GM23338 (cell line): Measurements from ENCODE around the gene LZTS3. TPM values are rescaled to one million over a fixed set of nuclear protein-coding genes. Genes with fewer than 3 reads are reported as not detected.
"Not testable (repeated sequence)": the region's sequence is repeated elsewhere in the genome, so short reads cannot be mapped to it uniquely, and the experiment has no call there.

Experiments
- ATAC-seq: fragments of 200-7000 bp; cut with Tn5 transposase; 3 replicates; pipeline ENCODE4 v1.9.1; 2020
- DNase-seq: peaks from one replicate; pipeline ENCODE4 v3.0.0-alpha.2; 2015; ENCODE audit warnings: low spot score
- H2AFZ ChIP-seq: fragments of 200-600 bp; sonication (generic); 2 replicates; pipeline ENCODE4 v1.8.0; 2016; ENCODE audit warnings: antibody characterized with exemption, mild to moderate bottlenecking, moderate library complexity
- H3F3A ChIP-seq: fragments of 200-600 bp; sonication (generic); replicated peaks from 2 replicates; pipeline ENCODE4 v1.8.0; 2017; ENCODE audit warnings: antibody characterized with exemption, mixed run types, low read depth
- H3K27ac ChIP-seq: fragments of 200-600 bp; sonication (generic); 2 replicates; pipeline ENCODE4 v1.6.1; 2016; ENCODE audit warnings: low read depth
- H3K27me3 ChIP-seq: fragments of 200-600 bp; sonication (generic); 2 replicates; pipeline ENCODE4 v1.8.0; 2016; ENCODE audit warnings: mild to moderate bottlenecking, mixed run types, moderate library complexity; ENCODE audit not compliant: insufficient read depth
- H3K36me3 ChIP-seq: fragments of 200-600 bp; sonication (generic); 2 replicates; pipeline ENCODE4 v1.8.0; 2016; ENCODE audit warnings: mild to moderate bottlenecking; ENCODE audit not compliant: insufficient read depth
- H3K4me1 ChIP-seq: fragments of 200-600 bp; sonication (generic); 2 replicates; pipeline ENCODE4 v1.8.0; 2016; ENCODE audit warnings: mild to moderate bottlenecking, moderate library complexity; ENCODE audit not compliant: insufficient read depth
- H3K4me2 ChIP-seq: fragments of 200-600 bp; sonication (generic); 2 replicates; pipeline ENCODE4 v1.7.1; 2017; ENCODE audit warnings: mixed run types
- H3K4me3 ChIP-seq: fragments of 200-600 bp; sonication (generic); 2 replicates; pipeline ENCODE4 v1.6.1; 2016; ENCODE audit warnings: mixed run types
- H3K79me2 ChIP-seq: fragments of 200-600 bp; sonication (generic); replicated peaks from 2 replicates; pipeline ENCODE4 v1.8.0; 2017; ENCODE audit warnings: mild to moderate bottlenecking; ENCODE audit not compliant: insufficient read depth
- H3K9me2 ChIP-seq: fragments of 200-600 bp; sonication (generic); 2 replicates; pipeline ENCODE4 v1.8.0; 2017; ENCODE audit not compliant: insufficient read depth
- H4K20me1 ChIP-seq: fragments of 200-600 bp; sonication (generic); replicated peaks from 2 replicates; pipeline ENCODE4 v1.8.0; 2017; ENCODE audit warnings: mild to moderate bottlenecking; ENCODE audit not compliant: insufficient read depth
- H3K27ac Mint-ChIP-seq: 2 replicates; pipeline ENCODE4 v1.8.0; 2020; ENCODE audit warnings: inconsistent platforms, mild to moderate bottlenecking, moderate library complexity, mixed read lengths
- H3K27me3 Mint-ChIP-seq: 3 replicates; pipeline ENCODE4 v1.8.0; 2022; ENCODE audit warnings: low read depth, mild to moderate bottlenecking, moderate library complexity, mixed read lengths, inconsistent platforms; ENCODE audit not compliant: insufficient read depth, poor library complexity
- H3K36me3 Mint-ChIP-seq: 3 replicates; pipeline ENCODE4 v1.8.0; 2021; ENCODE audit warnings: low read depth, mild to moderate bottlenecking, inconsistent platforms, moderate library complexity, mixed read lengths
- H3K4me1 Mint-ChIP-seq: 3 replicates; pipeline ENCODE4 v1.8.0; 2020; ENCODE audit warnings: mild to moderate bottlenecking, inconsistent platforms, mixed read lengths
- H3K4me3 Mint-ChIP-seq: 3 replicates; pipeline ENCODE4 v1.8.0; 2021; ENCODE audit warnings: moderate library complexity, mild to moderate bottlenecking, inconsistent platforms, mixed read lengths
- H3K9me3 Mint-ChIP-seq: 3 replicates; pipeline ENCODE4 v1.8.0; 2020; ENCODE audit warnings: moderate library complexity, mild to moderate bottlenecking, inconsistent platforms, mixed read lengths
- ETS1 ChIP-seq: IDR thresholded peaks from 2 replicates; pipeline ENCODE4 v1.6.1; 2016; ENCODE audit warnings: antibody characterized with exemption
- NANOG ChIP-seq: IDR thresholded peaks from 2 replicates; pipeline ENCODE4 v1.6.1; 2016; ENCODE audit warnings: antibody characterized with exemption, borderline replicate concordance
- STAT1 ChIP-seq: IDR thresholded peaks from one replicate; pipeline ENCODE4 v1.6.1; 2016; ENCODE audit warnings: antibody characterized with exemption; ENCODE audit not compliant: unreplicated experiment
- ZNF462 ChIP-seq: fragments of 250-450 bp; sonication (Bioruptor Pico); IDR thresholded peaks from 2 replicates; pipeline ENCODE4 v1.5.0; 2020; ENCODE audit warnings: mild to moderate bottlenecking, moderate library complexity
- polyA plus RNA-seq: library from polyadenylated mRNA; unstranded; fragments of >200 nt; fragmentation: Nextera tagmentation; extraction: Ambion mirVana; gene quantifications from 2 replicates; pipeline ENCODE4 v1.2.1, GENCODE V29; 2016
- total RNA-seq: library from RNA; depleted of rRNA; stranded (reverse); fragments of >200 nt; shearing (Covaris generic); gene quantifications from 2 replicates; pipeline ENCODE4 v1.2.3, GENCODE V29; 2014

LZTS3 gene
- total and polyA plus RNA-seq, 2 experiments from 2014 or later, result 9.7 to 40.7 TPM

- TF ChIP-seq ZNF462 (CRISPR knock-in tag) (no peak), NANOG (no peak), STAT1 (no peak), ETS1 (no peak)
Measured at GRCh38 chr20:3156811-3157619, 16.3 kb downstream of the LZTS3 start (continued).

GRCh38 chr20:3152057-3152644, 21.2 kb downstream of the LZTS3 start:
- H3F3A ChIP-seq, H3K9me2 ChIP-seq, H3K4me3 ChIP-seq, H3K4me1 ChIP-seq, H3K4me3 Mint-ChIP-seq, H2AFZ ChIP-seq, H3K27me3 ChIP-seq, H3K4me2 ChIP-seq, H3K27me3 Mint-ChIP-seq, H3K27ac ChIP-seq, H3K9me3 Mint-ChIP-seq, DNase-seq, H3K4me1 Mint-ChIP-seq, H3K27ac Mint-ChIP-seq: not testable (repeated sequence)
- peaks cover 82% of the 10 kb centered on the region for H3K79me2 ChIP-seq
- H4K20me1 ChIP-seq, result peaks cover 51% of the 10 kb centered on the region
- 0 out of 3 replicates have a peak, but pooled peaks have one; percentile 32 for ATAC-seq
- H3K36me3 Mint-ChIP-seq, result peaks cover 19% of the 10 kb centered on the region; the same call in 2 of the 3 replicates
- peaks cover 19% of the 10 kb centered on the region for H3K36me3 ChIP-seq
